ENCODE data around the gene SNED1. TPM values are rescaled to one million over a fixed set of nuclear protein-coding genes. Genes with fewer than 3 reads are reported as not detected.

Gene SNED1
- total and polyA plus RNA-seq, 2 experiments from 2014 or later, result 1.5 to 2.8 TPM

DNA sequence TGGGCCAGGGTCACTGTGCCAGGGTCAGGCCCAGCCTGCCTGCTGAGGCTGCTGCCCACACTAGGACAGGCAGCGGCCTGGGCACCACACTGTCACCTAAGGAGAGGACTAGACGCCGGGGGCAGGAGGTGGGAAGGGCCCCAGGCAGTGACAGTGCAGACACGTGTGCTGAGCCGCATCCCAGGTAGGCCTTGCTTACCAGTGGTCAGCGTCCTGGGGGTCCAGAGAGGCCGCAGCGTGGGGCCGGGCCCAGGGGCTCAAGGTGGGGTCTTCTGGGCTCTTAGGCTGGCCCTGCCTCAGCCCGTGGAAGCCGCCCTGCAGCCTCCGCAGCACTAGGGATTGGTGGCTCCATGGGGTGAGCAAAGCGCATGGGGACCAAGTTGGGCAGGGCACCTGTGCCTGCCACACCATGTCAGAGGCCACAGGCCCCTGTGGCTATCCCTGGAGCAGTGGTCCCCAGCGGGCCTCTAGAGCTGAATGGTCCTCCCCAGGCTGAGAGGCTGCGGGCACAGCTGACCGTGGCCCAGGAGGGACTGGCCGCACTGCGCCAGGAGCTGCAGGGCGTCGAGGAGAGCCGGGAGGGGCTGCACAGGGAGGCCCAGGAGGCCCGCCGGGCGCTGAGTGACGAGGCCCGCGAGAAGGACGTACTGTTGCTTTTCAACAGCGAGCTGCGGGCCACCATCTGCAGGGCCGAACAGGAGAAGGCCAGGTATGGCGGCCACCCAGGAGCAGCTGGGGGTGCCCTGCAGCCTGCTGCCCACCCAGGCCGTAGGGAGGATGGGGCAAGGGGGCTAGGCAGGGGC is 35.2 kb upstream of the SNED1 start (continued):
- TF ChIP-seq, protein P1, sequence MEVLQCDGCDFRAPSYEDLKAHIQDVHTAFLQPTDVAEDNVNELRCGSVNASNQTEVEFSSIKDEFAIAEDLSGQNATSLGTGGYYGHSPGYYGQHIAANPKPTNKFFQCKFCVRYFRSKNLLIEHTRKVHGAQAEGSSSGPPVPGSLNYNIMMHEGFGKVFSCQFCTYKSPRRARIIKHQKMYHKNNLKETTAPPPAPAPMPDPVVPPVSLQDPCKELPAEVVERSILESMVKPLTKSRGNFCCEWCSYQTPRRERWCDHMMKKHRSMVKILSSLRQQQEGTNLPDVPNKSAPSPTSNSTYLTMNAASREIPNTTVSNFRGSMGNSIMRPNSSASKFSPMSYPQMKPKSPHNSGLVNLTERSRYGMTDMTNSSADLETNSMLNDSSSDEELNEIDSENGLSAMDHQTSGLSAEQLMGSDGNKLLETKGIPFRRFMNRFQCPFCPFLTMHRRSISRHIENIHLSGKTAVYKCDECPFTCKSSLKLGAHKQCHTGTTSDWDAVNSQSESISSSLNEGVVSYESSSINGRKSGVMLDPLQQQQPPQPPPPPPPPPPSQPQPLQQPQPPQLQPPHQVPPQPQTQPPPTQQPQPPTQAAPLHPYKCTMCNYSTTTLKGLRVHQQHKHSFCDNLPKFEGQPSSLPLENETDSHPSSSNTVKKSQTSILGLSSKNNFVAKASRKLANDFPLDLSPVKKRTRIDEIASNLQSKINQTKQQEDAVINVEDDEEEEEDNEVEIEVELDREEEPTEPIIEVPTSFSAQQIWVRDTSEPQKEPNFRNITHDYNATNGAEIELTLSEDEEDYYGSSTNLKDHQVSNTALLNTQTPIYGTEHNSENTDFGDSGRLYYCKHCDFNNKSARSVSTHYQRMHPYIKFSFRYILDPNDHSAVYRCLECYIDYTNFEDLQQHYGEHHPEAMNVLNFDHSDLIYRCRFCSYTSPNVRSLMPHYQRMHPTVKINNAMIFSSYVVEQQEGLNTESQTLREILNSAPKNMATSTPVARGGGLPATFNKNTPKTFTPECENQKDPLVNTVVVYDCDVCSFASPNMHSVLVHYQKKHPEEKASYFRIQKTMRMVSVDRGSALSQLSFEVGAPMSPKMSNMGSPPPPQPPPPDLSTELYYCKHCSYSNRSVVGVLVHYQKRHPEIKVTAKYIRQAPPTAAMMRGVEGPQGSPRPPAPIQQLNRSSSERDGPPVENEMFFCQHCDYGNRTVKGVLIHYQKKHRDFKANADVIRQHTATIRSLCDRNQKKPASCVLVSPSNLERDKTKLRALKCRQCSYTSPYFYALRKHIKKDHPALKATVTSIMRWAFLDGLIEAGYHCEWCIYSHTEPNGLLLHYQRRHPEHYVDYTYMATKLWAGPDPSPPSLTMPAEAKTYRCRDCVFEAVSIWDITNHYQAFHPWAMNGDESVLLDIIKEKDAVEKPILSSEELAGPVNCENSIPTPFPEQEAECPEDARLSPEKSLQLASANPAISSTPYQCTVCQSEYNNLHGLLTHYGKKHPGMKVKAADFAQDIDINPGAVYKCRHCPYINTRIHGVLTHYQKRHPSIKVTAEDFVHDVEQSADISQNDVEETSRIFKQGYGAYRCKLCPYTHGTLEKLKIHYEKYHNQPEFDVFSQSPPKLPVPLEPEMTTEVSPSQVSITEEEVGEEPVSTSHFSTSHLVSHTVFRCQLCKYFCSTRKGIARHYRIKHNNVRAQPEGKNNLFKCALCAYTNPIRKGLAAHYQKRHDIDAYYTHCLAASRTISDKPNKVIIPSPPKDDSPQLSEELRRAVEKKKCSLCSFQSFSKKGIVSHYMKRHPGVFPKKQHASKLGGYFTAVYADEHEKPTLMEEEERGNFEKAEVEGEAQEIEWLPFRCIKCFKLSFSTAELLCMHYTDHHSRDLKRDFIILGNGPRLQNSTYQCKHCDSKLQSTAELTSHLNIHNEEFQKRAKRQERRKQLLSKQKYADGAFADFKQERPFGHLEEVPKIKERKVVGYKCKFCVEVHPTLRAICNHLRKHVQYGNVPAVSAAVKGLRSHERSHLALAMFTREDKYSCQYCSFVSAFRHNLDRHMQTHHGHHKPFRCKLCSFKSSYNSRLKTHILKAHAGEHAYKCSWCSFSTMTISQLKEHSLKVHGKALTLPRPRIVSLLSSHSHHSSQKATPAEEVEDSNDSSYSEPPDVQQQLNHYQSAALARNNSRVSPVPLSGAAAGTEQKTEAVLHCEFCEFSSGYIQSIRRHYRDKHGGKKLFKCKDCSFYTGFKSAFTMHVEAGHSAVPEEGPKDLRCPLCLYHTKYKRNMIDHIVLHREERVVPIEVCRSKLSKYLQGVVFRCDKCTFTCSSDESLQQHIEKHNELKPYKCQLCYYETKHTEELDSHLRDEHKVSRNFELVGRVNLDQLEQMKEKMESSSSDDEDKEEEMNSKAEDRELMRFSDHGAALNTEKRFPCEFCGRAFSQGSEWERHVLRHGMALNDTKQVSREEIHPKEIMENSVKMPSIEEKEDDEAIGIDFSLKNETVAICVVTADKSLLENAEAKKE (CRISPR knock-in tag; IDR thresholded peaks at IDR 0.05), result no peak
- TF ChIP-seq CREB1 (CRISPR knock-in tag; IDR thresholded peaks at IDR 0.05; ENCODE audit: low read depth), result no peak

DNA sequence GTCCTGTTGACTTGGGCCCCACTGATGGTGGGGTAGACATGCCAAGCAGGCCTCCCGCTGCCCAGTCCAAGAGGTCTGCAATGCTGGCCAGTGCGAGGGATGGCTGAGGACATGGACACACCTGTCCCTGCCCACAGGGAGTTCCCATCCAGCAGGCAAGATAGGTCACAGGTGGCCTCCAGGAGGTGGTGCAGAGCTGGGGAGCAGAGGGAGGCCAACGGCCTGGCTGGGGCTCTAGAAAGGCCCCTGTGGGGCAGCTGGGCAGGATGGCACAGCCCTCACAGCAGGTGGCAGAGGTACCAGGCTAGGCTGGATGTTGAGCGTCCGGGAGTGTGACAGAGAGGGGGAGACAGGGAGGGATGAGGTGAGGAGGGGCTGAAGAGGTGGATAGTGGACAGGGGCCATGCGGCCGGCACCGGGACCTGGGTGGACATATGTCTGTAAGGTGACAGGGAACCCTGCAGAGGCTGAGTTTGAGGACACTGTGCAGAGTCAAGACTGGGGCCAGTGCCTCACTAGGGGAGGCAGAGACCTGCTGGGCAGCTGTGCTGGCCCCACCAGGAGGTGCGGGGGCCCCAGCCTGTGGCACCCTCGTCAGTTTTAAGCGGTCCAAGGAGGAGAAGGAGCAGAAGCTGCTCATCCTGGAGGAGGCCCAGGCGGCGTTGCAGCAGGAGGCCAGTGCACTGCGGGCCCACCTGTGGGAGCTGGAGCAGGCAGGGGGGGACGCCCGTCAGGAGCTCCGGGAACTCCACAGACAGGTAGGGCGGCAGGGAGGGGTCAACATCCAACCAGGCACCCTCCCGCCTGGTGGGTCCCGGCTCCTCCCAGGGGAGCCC is 34.3 kb upstream of the SNED1 start:
- Histone ChIP-seq H3K79me2 (replicated peaks; ENCODE audit: insufficient read depth) (no peaks in the 10 kb centered on the region), H3K9me2 (ENCODE audit: insufficient read depth) (no peaks in the 10 kb centered on the region), H3F3A (replicated peaks; ENCODE audit: low read depth) (0 out of 2 replicates have a peak, but pooled peaks cover 5% of the 10 kb centered on the region), H3K4me2 (no peak overlapping the region), H3K36me3 (ENCODE audit: insufficient read depth) (no peaks in the 10 kb centered on the region), H4K20me1 (replicated peaks; ENCODE audit: insufficient read depth) (no peaks in the 10 kb centered on the region), H3K4me3 (no peak overlapping the region), H2AFZ (no peak overlapping the region), H3K4me1 (ENCODE audit: insufficient read depth) (no peaks in the 10 kb centered on the region), H3K27ac (ENCODE audit: low read depth) (no peak overlapping the region), H3K27me3 (ENCODE audit: insufficient read depth) (no peaks in the 10 kb centered on the region)
- H3K36me3 Mint-ChIP-seq (ENCODE audit: low read depth), result no peaks in the 10 kb centered on the region
- peaks cover 6% of the 10 kb centered on the region for H3K27me3 Mint-ChIP-seq (ENCODE audit: insufficient read depth, low read depth, poor library complexity)
- TF ChIP-seq NANOG (IDR thresholded peaks at IDR 0.05; ENCODE audit: borderline replicate concordance), result no peak
- no peak overlapping the region for H3K4me3 Mint-ChIP-seq
- DNase-seq (ENCODE audit: low spot score) (no peak), ATAC-seq (no peak)
- H3K9me3 Mint-ChIP-seq, result no peaks in the 10 kb centered on the region
- H3K27ac Mint-ChIP-seq, result no peak overlapping the region; the same call in 1 of the 2 replicates
- H3K4me1 Mint-ChIP-seq, result no peaks in the 10 kb centered on the region; the same call in 1 of the 3 replicates

Measured in GM23338 (cell line).